ENCODE results near the gene POLK. TPM values are rescaled to one million over a fixed set of nuclear protein-coding genes. Genes with fewer than 3 reads are reported as not detected.
A peak's percentile ranks its signal among the peaks of the same experiment; 100 is the strongest.
"Not testable (repeated sequence)": the region's sequence is repeated elsewhere in the genome, so short reads cannot be mapped to it uniquely, and the experiment has no call there.

POLK gene
- 10 to 100 TPM; 30.4 to 32.4 TPM for total RNA-seq

- DNase-seq: peak; percentile 99
- Mint-ChIP-seq H3K4me1 (peaks cover 47% of the 10 kb centered on the region), H3K9me3 (ENCODE audit: low read depth) (peaks cover 5% of the 10 kb centered on the region), H3K36me3 (peaks cover 24% of the 10 kb centered on the region), H3K27ac (peak within 1 kb of the TSS; percentile 92), H3K27me3 (no peaks in the 10 kb centered on the region), H3K4me3 (peak within 1 kb of the TSS; percentile 98)
- CTCF ChIA-PET: interaction anchor here (0.9 to 1.5 kb wide), 5 partner anchors 12 to 745 kb away, joined by 3 to 7 read pairs (median 3); partner anchors contain the start of genes ANKRD31 and HMGCR
- peak; percentile 94 for ATAC-seq
Measured at GRCh38 chr5:75511435-75512382, at the start of gene POLK, which contains the start of gene CERT1. POLK (plus strand) TSS chr5:75511891. CERT1 (minus strand) TSS chr5:75511629; CDS start chr5:75511207, 422 bp downstream.

DNA sequence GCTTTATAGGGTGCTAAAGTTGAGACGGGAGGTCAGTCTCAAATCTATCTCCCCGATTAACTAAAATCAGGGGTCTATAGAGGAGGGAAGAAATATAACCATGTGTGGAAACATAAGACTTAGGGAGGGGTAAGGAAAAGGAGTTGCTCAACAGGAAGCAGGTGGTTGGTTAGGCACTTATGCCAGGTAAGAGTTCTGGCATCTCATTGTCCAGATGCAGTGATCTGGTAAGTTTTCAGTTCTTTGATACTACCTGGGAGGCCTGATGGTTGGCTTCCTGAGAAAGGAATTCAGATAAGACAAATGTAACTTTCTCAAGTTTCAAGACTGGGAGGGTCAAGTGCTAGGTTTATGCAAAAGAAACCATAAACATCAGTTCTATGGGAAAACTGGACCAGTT lies 48.0 kb upstream of the POLK start:
- ATAC-seq: no peak
- Mint-ChIP-seq H3K36me3 (peaks cover 26% of the 10 kb centered on the region), H3K4me1 (peaks cover 10% of the 10 kb centered on the region), H3K27me3 (no peaks in the 10 kb centered on the region), H3K27ac (no peak overlapping the region), H3K9me3 (ENCODE audit: low read depth) (peaks cover 5% of the 10 kb centered on the region), H3K4me3 (no peak overlapping the region)
- no peak for DNase-seq
- CTCF ChIA-PET: no interaction called here

GRCh38 chr5:75465480-75465879 lies 46.2 kb upstream of the POLK start:
- Mint-ChIP-seq H3K9me3 (ENCODE audit: low read depth) (peaks cover 14% of the 10 kb centered on the region), H3K4me1 (peaks cover 10% of the 10 kb centered on the region), H3K27ac (no peak overlapping the region), H3K36me3 (peaks cover 32% of the 10 kb centered on the region), H3K27me3 (no peaks in the 10 kb centered on the region), H3K4me3 (no peak overlapping the region)
- ATAC-seq (no peak), DNase-seq (no peak)
- CTCF ChIA-PET: no interaction called here

DNA sequence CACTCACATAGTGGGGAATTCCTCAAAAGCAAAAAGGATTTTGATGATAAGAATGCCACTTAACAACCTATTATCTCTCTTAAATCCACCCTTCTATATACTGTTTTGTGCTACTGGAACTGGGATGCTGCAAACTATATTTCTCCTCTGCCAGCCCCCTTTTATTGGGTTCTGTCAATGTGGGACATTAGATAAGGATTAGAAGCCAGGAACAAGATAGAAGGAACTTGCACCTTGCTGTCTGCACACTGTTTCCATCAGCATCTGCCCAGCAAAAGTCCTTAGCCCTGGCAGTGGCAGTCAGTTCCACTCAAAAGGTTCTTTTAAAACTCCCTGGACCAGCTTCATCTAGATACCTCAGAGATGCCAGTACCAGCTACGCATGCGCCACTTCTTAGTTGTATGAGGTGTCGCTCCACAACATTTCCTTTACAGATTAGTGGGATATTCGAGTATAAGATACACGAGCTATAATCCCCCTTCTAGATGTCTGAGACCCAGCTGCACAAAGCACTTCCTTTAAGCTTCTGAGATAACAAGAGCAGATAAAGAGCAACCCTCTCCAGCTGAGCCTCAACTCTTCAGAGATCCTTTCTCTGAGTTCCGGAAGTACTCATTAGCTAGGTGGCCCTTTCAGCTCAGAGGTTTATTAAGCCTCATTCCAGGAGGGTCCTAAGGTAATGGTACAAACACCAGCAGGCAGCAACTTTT lies 45.5 kb upstream of the POLK start:
- H3K9me3 Mint-ChIP-seq (ENCODE audit: low read depth): peaks cover 19% of the 10 kb centered on the region
- peaks cover 36% of the 10 kb centered on the region for H3K36me3 Mint-ChIP-seq
- ATAC-seq (no peak), DNase-seq (no peak)
- H3K4me1 Mint-ChIP-seq: peaks cover 10% of the 10 kb centered on the region
- no peak overlapping the region for H3K4me3 Mint-ChIP-seq
- CTCF ChIA-PET: no interaction called here
- H3K27me3 Mint-ChIP-seq: no peaks in the 10 kb centered on the region
- H3K27ac Mint-ChIP-seq: no peak overlapping the region

GRCh38 chr5:75468593-75468992 lies 43.1 kb upstream of the POLK start:
- peaks cover 19% of the 10 kb centered on the region for H3K9me3 Mint-ChIP-seq (ENCODE audit: low read depth)
- H3K4me3 Mint-ChIP-seq: no peak overlapping the region
- peaks cover 34% of the 10 kb centered on the region for H3K36me3 Mint-ChIP-seq
- peaks cover 3% of the 10 kb centered on the region for H3K4me1 Mint-ChIP-seq
- DNase-seq: no peak
- ATAC-seq: no peak
- no peaks in the 10 kb centered on the region for H3K27me3 Mint-ChIP-seq
- no peak overlapping the region for H3K27ac Mint-ChIP-seq
- CTCF ChIA-PET: interaction anchor here (0.9 kb wide), 1 partner anchor 9 kb away, joined by 3 read pairs; no protein-coding TSS in a partner anchor

DNA sequence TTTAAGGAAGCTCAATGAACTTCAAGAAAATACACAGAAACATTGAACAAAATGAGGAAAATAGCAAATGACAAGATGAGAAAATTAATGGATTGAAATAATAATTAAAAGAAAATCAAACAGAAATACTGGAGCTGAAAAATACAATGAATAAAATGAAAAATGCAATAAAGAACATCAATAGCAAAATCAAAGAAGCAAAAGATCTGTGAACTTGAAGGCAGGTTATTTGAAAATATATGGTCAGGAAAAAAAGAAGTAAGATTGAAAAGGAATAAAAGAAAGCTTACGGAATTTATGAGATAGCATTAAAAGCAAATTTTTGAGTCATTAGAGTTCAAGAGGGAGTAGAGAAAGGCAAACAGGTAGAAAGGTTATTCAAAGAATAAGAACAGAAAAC lies 42.7 kb upstream of the POLK start:
- DNase-seq (no peak), ATAC-seq (no peak)
- Mint-ChIP-seq H3K4me3 (no peak overlapping the region), H3K4me1 (peaks cover under 1% of the 10 kb centered on the region), H3K27ac (no peak overlapping the region), H3K36me3 (peaks cover 34% of the 10 kb centered on the region), H3K9me3 (ENCODE audit: low read depth) (peaks cover 19% of the 10 kb centered on the region), H3K27me3 (no peaks in the 10 kb centered on the region)
- CTCF ChIA-PET: interaction anchor here (0.9 kb wide), 1 partner anchor 9 kb away, joined by 3 read pairs; no protein-coding TSS in a partner anchor

DNA sequence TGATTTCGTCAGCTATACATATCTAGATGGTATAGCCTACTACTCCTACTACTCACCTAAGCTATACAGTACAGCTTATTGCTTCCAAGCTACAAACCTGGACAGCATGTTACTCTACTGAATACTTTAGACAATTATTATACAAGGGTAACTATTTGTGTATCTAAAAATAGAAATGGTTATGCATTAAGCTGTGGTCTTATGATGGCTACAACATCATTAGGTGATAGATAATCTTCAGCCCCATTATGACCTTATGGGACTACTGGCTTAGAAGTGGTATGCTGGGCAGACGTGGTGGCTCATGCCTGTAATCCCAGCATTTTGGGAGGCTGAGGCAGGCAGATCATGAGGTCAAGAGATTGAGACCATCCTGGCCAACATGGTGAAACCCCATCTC lies 40.5 kb upstream of the POLK start:
- no peak for ATAC-seq
- no peaks in the 10 kb centered on the region for H3K4me1 Mint-ChIP-seq
- H3K27me3 Mint-ChIP-seq: no peaks in the 10 kb centered on the region
- peaks cover 36% of the 10 kb centered on the region for H3K36me3 Mint-ChIP-seq
- no peak for DNase-seq
- peaks cover 19% of the 10 kb centered on the region for H3K9me3 Mint-ChIP-seq (ENCODE audit: low read depth)
- no peak overlapping the region for H3K27ac Mint-ChIP-seq
- no peak overlapping the region for H3K4me3 Mint-ChIP-seq
- CTCF ChIA-PET: no interaction called here

DNA sequence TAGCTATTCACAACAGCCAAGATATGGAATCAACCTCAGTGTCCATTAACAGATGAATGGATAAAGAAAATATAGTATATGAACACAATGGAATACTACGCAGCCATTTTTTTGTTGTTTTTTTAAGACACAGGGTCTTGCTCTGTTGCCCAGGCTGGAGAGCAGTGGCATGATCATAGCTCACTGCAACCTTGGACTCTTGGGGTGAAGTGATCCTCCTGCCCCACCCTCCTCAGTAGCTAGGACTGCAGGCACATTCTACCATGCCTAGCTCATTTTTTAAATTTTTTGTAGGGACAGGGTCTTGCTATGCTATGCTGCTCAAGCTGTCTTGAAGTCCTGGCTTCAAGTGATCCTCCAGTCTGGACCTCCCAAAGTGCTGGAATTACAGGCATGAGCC lies 38.7 kb upstream of the POLK start:
- DNase-seq (no peak), ATAC-seq (no peak)
- Mint-ChIP-seq H3K27ac (no peak overlapping the region), H3K4me1 (no peaks in the 10 kb centered on the region), H3K4me3 (no peak overlapping the region), H3K36me3 (peaks cover 34% of the 10 kb centered on the region), H3K9me3 (ENCODE audit: low read depth) (peaks cover 17% of the 10 kb centered on the region), H3K27me3 (no peaks in the 10 kb centered on the region)
- CTCF ChIA-PET: no interaction called here

GRCh38 chr5:75473463-75473862 lies 38.2 kb upstream of the POLK start:
- DNase-seq (no peak), ATAC-seq (no peak)
- Mint-ChIP-seq H3K36me3 (peaks cover 30% of the 10 kb centered on the region), H3K27ac (no peak overlapping the region), H3K27me3 (no peaks in the 10 kb centered on the region), H3K4me3 (no peak overlapping the region), H3K4me1 (no peaks in the 10 kb centered on the region), H3K9me3 (ENCODE audit: low read depth) (peaks cover 15% of the 10 kb centered on the region)
- CTCF ChIA-PET: no interaction called here

DNA sequence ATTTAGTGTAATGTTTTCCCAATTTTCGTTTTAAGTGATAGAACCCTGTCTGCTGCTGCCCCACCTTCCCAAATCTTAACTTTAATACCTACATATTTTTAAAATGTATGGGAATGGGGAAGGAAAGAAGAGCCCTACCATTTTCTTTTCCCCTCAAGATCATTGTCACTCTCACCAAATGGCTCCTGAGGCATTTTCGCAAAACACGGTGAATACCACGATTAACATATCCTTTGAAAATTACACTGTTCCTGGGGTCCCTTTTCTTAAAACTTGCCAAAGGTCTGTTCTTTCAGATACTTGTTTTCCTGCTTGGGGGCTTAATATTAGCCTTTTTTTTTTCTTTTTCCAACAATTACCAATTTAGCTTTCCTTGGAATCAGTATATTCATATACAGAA lies 36.3 kb upstream of the POLK start:
- H3K4me1 Mint-ChIP-seq: no peaks in the 10 kb centered on the region
- DNase-seq (no peak), ATAC-seq (no peak)
- CTCF ChIA-PET: no interaction called here
- H3K27me3 Mint-ChIP-seq: no peaks in the 10 kb centered on the region
- no peak overlapping the region for H3K4me3 Mint-ChIP-seq
- peaks cover 25% of the 10 kb centered on the region for H3K36me3 Mint-ChIP-seq
- no peak overlapping the region for H3K27ac Mint-ChIP-seq
- H3K9me3 Mint-ChIP-seq (ENCODE audit: low read depth): peaks cover 6% of the 10 kb centered on the region

DNA sequence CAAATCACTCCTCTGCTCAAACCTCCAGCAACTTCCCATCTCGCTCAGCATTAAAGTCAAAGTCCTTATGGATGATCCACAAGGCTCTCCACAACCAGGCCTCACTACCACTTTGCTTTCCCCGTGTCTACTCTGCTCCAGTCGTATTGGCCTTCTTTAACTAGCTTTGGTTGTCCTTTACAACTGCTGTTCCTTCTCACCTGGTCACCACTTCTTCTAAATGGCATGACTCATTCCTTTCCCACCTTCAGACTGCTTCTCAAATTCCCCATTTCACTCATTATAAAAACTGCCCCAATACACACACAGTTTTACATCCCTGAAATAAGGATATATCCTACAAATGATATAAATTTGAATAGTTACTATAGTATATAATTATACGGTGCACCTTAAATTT lies 30.7 kb upstream of the POLK start:
- no peak overlapping the region for H3K27ac Mint-ChIP-seq
- H3K9me3 Mint-ChIP-seq (ENCODE audit: low read depth): peaks cover 19% of the 10 kb centered on the region
- no peaks in the 10 kb centered on the region for H3K27me3 Mint-ChIP-seq
- ATAC-seq (no peak), DNase-seq (no peak)
- CTCF ChIA-PET: no interaction called here
- no peaks in the 10 kb centered on the region for H3K4me1 Mint-ChIP-seq
- peaks cover 44% of the 10 kb centered on the region for H3K36me3 Mint-ChIP-seq
- H3K4me3 Mint-ChIP-seq: no peak overlapping the region

DNA sequence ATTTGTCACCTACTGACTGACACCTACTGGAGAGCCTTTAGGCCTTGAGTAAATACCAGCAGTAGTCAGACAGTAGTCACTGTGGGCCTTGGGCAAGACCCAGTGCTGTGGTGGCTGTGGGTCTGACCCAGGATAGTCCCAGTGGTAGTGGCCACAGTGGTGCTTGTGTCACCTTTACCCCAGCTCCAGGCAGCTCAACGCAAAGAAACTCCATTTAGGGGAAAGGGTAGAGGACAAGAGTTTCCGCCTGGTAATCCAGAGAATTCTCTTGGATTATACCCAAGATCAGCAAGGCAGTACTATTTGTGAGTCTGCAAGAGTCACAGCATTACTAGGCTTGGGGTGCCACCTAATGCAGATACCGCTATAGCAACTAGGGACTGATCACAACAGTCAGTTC lies 29.2 kb upstream of the POLK start:
- CTCF ChIA-PET: no interaction called here
- Mint-ChIP-seq H3K36me3 (peaks cover 53% of the 10 kb centered on the region), H3K27me3 (no peaks in the 10 kb centered on the region), H3K9me3 (ENCODE audit: low read depth) (peaks cover 22% of the 10 kb centered on the region), H3K4me1 (peaks cover under 1% of the 10 kb centered on the region), H3K27ac (no peak overlapping the region), H3K4me3 (no peak overlapping the region)
- ATAC-seq: no peak
- no peak for DNase-seq

- ATAC-seq: no peak
- Mint-ChIP-seq H3K36me3 (peaks cover 61% of the 10 kb centered on the region), H3K27ac (no peak overlapping the region), H3K4me1 (peaks cover 4% of the 10 kb centered on the region), H3K9me3 (ENCODE audit: low read depth) (peaks cover 28% of the 10 kb centered on the region), H3K4me3 (no peak overlapping the region), H3K27me3 (no peaks in the 10 kb centered on the region)
- no peak for DNase-seq
- CTCF ChIA-PET: no interaction called here
Measured at GRCh38 chr5:75484605-75485004, 27.1 kb upstream of the POLK start.

GRCh38 chr5:75489847-75490246 lies 21.8 kb upstream of the POLK start:
- peaks cover 64% of the 10 kb centered on the region for H3K36me3 Mint-ChIP-seq
- DNase-seq, H3K27ac Mint-ChIP-seq, H3K27me3 Mint-ChIP-seq, ATAC-seq, H3K4me3 Mint-ChIP-seq, CTCF ChIA-PET, H3K4me1 Mint-ChIP-seq: not testable (repeated sequence)
- peaks cover 15% of the 10 kb centered on the region for H3K9me3 Mint-ChIP-seq (ENCODE audit: low read depth)

Measured in activated CD8-positive, alpha-beta memory T cell treated with anti-CD3 and anti-CD28 coated beads, Interleukin-2, amount 10 ng/mL, durations not matched to agents 7 days and 5 days (primary cell).